NCI-H1048 (cell line): ENCODE measurements around the gene SYNPO2.

Experiments
- DNase-seq: peaks from one replicate; lab custom pipeline; 2025; lab: John Stamatoyannopoulos, UW

SYNPO2 gene, protein sequence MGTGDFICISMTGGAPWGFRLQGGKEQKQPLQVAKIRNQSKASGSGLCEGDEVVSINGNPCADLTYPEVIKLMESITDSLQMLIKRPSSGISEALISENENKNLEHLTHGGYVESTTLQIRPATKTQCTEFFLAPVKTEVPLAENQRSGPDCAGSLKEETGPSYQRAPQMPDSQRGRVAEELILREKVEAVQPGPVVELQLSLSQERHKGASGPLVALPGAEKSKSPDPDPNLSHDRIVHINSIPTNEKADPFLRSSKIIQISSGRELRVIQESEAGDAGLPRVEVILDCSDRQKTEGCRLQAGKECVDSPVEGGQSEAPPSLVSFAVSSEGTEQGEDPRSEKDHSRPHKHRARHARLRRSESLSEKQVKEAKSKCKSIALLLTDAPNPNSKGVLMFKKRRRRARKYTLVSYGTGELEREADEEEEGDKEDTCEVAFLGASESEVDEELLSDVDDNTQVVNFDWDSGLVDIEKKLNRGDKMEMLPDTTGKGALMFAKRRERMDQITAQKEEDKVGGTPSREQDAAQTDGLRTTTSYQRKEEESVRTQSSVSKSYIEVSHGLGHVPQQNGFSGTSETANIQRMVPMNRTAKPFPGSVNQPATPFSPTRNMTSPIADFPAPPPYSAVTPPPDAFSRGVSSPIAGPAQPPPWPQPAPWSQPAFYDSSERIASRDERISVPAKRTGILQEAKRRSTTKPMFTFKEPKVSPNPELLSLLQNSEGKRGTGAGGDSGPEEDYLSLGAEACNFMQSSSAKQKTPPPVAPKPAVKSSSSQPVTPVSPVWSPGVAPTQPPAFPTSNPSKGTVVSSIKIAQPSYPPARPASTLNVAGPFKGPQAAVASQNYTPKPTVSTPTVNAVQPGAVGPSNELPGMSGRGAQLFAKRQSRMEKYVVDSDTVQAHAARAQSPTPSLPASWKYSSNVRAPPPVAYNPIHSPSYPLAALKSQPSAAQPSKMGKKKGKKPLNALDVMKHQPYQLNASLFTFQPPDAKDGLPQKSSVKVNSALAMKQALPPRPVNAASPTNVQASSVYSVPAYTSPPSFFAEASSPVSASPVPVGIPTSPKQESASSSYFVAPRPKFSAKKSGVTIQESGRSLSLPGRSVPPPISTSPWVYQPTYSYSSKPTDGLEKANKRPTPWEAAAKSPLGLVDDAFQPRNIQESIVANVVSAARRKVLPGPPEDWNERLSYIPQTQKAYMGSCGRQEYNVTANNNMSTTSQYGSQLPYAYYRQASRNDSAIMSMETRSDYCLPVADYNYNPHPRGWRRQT

GRCh38 chr4:118888666-118889311, at the start of gene SYNPO2:
TSS of gene SYNPO2 (plus strand) at chr4:118888854. CDS start at chr4:118889037, 183 bp downstream.
- no peak for DNase-seq

GRCh38 chr4:118839221-118839927, 49.3 kb upstream of the SYNPO2 start:
- DNase-seq: no peak

DNA sequence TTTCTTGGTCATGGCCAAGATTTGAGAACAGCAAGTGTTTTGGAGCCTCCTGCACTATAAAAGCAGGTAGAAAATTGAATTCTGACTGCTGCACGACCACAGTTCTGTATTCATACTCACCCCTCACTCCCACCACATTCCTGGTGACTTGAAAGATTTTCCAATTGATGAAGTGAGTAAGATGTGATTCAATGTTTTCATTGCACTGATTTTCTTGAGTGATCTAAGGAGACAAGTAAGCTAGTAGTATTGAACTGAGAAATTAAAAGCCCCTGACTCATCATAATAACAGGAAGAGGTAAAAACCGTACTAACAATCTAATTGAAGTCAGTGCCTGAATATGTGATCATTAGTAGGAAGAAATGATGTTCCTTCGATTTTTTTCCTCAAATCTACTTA, 46.6 kb upstream of the SYNPO2 start:
- DNase-seq: no peak

DNA sequence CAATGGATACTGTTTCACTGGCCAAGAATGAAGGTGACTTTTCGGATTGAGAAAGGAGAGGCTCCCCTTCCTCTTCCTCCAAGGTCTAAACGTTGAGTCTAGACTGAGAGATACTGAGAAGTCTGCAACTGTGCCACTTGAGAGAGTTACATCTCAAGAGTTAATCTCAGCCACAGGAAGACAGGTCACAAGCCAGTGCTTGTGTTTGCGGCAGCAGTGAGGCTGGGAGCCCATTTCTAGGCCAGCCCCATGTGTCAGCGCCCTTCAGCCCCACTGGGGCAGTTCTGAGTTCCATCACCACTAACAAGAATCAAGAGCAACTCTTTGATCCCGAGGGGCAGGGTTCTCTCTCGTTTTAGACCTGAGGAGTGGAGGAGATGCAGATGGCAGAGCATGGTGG, 45.4 kb upstream of the SYNPO2 start:
- DNase-seq: no peak

- no peak for DNase-seq
Observed at GRCh38 chr4:118845552-118846050, 43.1 kb upstream of the SYNPO2 start.

DNA sequence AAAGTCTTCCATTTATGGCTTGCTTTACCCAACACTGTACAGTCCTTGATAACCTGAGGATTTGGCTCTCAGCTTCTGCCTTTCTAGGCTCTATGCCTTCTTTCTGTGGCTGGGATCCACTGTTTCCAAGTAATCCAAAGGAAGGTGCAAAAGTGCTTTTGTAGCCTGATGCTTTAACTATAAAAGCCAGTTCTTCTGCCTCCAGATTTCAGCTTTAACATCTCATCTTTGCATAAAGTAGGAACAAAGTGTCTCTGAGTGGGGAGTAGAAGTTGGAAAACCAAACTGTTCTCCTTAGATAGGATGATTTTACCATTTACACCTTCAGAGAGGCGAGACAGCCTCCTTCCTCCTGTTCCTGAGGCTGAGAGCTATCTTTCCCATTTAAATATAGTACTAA, 41.7 kb upstream of the SYNPO2 start:
- DNase-seq: no peak

DNA sequence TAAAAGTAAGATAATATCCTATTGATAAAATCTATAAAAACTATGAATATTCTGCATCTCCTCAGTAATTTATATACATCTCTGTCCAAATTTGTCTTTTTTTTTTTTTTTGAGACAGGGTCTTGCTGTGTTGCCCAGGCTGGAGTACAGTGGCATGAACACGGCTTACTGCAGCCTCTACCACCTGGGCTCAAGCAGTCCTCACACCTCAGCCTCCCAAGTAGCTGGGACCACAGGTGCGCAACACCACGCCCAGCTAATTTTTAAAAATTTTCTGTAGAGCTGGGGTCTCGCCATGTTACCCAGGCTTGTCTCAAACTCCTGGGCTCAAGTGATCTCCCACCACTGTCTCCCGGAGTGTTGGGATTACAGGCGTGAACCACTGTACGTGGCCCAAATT, 40.4 kb upstream of the SYNPO2 start:
- DNase-seq: no peak

GRCh38 chr4:118848901-118849300, 39.8 kb upstream of the SYNPO2 start:
- no peak for DNase-seq

DNA sequence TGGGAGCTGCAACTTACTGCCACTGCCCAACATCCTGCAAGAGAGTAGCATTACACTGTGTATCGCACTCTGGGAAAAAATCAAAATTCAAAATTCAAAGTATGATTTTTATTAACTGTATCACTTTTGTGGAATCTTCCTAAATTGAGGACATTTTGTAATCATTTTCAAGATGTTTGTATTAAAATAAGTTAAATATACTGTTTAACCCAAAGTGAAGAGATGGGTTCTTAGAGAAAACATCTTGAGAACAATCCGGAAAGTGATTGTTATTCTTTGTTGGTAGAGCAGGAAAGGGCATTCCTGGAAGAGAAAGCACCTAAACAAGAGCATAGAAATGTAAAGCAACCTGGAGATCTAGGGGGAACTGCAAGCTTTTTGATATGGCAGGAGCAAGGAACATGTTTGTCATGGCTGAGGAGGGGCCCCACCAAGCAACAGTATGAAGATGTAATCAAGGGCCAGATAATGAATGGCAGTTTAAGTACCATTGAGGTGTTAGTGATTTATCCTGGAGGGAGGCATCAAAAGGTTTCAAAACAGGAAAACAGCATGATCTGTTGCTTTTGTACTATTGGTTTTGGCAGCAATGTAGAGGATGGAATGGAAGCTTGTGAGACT, 38.7 kb upstream of the SYNPO2 start:
- no peak for DNase-seq

GRCh38 chr4:118850488-118851173, 38.0 kb upstream of the SYNPO2 start:
- DNase-seq: no peak

GRCh38 chr4:118857760-118858159, 30.9 kb upstream of the SYNPO2 start:
- no peak for DNase-seq

- DNase-seq: no peak
Observed at GRCh38 chr4:118858779-118859178, 29.9 kb upstream of the SYNPO2 start.

DNA sequence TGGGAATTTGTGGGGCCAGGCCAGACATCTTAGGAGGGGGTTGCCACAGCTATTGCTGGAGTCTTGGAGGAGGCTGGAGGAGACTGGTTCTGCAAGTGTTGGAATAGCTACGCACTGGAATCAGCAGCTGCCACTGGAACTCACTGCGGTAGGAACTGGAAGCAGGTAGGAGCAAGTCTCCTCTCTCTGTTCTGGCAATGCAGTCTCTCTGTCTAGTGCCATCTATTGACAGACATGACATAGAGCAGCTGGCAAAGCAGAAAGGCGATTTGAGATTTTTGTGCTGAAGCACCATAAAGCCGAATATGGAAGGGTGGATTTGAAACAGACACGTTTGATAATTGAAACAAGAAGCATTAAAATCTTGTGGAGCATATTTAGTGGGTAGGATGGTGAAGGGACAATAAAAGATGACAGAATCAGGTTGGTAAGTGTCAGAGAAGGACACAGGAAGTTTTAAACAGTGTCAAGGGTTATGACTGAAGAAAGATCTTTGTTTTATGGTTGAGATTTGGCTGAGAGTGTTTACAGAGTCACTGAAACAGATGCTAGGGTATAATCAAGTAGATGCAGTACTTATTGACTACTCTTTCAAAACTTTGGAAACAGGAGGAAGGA, 23.5 kb upstream of the SYNPO2 start:
- no peak for DNase-seq

DNA sequence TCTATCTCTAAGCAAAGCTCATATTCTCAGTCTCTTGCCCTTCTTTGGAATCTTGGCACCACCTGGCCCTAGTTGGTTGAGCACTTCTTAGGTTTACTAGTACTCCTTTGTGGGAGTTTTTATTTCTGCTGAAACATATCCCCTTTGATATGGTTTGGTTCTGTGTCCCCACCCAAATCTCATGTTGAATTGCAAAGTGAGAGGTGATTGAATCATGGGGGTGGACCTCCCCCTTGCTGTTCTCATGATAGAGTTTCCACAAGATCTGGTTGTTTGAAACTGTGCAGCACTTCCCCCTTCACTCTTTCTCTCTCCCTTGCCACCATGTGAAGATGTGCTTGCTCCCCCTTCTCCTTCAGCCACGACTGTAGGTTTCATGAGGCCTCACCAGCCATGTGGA, 22.2 kb upstream of the SYNPO2 start:
- no peak for DNase-seq

GRCh38 chr4:118867311-118868067, 21.2 kb upstream of the SYNPO2 start:
- no peak for DNase-seq

DNA sequence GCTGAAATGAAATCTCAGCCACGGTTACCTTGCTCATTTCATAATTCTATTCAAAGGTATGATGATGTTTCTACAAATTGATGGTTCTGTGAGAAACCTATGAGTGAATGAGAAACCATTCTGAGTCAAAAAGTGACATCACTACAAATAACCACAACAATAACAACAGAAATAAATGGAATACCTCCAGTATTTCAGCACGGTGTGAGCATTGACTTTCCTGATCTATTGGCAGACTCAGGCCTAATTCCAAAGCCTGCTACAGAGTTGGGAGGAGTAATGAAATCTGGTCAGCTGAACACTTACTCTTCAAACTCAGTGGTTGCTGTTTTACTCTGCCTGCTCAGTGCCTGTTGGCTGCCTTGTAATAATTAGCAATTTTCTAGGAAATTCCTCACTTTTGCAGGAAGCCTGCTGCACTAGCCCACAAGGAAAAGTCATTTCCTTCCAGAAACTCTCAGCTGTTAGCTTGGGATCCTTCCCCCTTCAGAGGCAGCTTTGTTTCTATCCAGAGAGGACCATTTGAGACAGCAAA, 18.8 kb upstream of the SYNPO2 start:
- no peak for DNase-seq

DNA sequence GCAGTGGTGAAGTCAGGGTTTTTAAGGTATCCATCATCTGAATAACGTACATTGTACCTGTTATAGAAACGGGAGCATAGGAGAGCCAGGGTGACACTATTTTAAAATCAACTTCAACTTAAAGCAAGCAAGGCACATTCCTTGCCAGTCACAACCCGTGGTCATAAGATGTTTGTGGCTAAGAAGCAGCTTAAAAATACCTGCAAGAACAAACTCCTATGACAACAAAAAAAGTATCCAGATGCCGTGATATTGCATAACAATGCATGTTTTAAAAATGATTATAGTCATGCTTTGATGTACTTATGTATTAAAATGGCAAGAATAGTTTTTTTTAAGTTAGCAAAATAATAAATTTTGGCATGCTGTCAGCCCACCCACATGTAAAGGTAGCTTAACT, 16.5 kb upstream of the SYNPO2 start:
- no peak for DNase-seq

DNA sequence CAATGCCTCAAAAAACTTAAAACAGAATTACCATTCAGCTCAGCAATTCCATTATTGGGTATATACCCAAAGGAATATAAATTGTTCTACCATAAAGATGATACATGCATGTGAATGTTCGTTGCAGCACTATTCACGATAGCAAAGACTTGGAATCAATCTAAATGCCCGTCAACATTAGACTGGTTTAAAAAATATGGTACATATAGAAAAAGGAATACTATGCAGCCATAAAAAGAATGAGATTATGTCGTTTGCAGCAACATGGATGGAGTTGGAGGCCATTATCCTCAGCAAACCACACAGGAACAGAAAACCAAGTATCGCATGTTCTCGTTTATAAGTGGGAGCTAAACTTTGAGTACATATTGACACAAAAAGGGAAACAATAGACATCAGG, 10.9 kb upstream of the SYNPO2 start:
- DNase-seq: no peak
